Renal cortical epithelial cell (primary cell): ENCODE results near the gene TTC19. TPM values are rescaled to one million over a fixed set of nuclear protein-coding genes. Genes with fewer than 3 reads are reported as not detected.

Experiments
- DNase-seq: peaks from one replicate; pipeline ENCODE4 v3.0.0-alpha.2; 2011; ENCODE audit warnings: low read depth
- total RNA-seq: library from RNA; depleted of rRNA; stranded (reverse); fragments of >200 nt; gene quantifications from 2 replicates; pipeline ENCODE4 v1.2.3, GENCODE V29; 2014

The TTC19 gene
- total RNA-seq, result 68.8 and 101 TPM in 2 replicates

GRCh38 chr17:15999141-15999973 is at the start of gene TTC19, which contains the start of gene ZSWIM7:
Gene TTC19 (plus strand): TSS chr17:15999824. CDS start chr17:15999849, 25 bp downstream.
Gene ZSWIM7 (minus strand): TSS chr17:15999704. CDS start chr17:15999594, 110 bp downstream.
- peak; percentile 78 for DNase-seq

- DNase-seq, result no peak
These were observed 48.1 kb upstream of the TTC19 start for GRCh38 chr17:15951368-15952047.

GRCh38 chr17:15952048-15952532 is 47.5 kb upstream of the TTC19 start:
- no peak for DNase-seq

- no peak for DNase-seq
These were observed 46.5 kb upstream of the TTC19 start for GRCh38 chr17:15952916-15953790.

- peak; percentile 90 for DNase-seq
These were observed 45.4 kb upstream of the TTC19 start for GRCh38 chr17:15954222-15954621.

DNA sequence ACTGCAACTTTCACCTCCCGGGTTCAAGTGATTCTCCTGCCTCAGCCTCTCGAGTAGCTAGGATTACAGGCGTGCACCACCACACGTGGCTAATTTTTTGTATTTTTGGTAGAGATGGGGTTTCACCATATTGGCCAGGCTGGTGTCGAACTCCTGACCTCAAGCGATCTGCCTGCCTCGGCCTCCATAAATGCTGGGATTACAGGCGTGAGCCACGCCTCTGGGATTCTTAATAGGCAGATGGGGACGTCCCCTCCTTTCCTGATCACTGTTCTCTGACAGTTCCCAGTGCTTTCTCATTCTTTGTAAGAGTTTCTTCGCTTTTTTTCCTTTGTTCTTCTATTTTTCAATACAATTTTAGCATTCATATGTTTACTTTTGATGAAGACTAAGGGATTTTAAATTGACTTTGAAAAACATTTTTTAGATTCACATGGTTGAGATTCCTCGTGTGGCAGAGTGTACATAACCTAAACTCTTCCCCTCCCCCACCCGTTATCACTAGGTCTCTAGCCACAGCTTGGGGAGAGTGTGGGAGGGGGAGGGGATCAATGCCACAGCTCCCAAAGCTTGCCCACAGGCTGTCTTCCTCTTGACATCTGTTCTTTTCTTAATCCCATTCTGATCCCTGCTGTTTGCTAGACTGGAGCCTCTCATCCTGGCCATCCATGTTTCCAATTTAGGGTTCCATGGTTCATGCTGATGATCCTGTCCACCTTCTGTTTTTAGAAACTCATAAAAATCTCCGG is 43.7 kb upstream of the TTC19 start:
- no peak for DNase-seq

DNA sequence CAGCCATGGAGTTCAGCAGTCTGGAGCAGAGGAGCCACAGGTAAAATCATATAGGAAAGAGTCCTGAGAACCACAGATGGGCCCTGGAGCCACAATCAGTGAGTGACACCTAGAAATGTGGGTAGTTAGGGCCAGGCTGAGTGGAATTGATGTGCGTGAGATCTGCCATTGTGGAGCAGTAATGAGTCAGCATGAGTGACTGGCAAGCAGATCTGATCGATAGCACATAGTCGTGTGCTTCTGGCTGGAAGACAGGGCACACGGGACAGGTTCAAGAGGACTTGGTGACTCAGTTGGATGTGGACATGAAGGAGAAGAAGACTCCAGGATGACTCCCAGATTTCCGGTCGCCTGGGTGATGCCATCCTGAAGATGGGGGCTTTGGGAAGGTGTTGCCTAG is 42.4 kb upstream of the TTC19 start:
- DNase-seq, result no peak

- DNase-seq, result no peak
These were observed 41.9 kb upstream of the TTC19 start for GRCh38 chr17:15957608-15958307.

DNA sequence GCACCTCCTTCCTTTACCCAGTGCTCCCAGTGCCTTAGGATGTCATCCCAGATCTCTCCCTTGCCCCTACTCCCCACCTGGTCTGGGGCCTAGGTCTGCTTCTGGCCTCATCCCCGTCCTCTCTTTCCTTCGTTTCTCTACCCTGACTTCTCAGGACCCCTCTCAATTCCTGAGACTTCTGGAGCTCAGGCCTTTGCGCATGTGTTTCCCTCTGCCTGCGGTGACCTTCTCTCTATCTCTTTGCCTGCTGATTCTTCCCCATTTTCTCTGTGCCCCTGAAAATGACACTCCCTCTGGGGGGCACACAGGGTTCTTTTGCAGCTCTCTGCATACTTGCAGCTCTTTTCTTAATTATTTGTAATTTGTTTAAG is 41.2 kb upstream of the TTC19 start:
- no peak for DNase-seq

- peak; percentile 76 for DNase-seq
These were observed 35.9 kb upstream of the TTC19 start for GRCh38 chr17:15963670-15964110.

DNA sequence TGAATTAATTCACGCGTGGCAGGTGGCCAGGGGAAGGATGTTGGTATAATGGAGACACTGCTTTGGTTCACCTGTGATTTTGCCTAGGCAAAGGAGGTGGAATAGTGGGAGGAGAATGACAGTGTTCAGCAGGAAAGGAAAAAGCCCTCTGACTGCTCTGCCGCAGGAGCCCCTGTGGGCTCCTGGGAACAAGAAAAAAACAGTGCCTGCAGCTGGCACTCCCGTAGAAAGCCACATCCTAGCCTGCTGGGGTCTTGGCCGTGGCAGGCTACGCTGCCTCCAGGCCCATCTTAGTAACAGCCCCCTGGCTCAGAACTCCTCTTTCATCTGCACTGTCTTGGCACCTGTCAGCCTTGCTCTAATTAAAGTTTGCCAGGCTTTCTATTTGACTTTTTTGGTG is 34.1 kb upstream of the TTC19 start:
- no peak for DNase-seq

GRCh38 chr17:15966183-15966878 is 33.3 kb upstream of the TTC19 start:
- DNase-seq, result peak; percentile 61

DNA sequence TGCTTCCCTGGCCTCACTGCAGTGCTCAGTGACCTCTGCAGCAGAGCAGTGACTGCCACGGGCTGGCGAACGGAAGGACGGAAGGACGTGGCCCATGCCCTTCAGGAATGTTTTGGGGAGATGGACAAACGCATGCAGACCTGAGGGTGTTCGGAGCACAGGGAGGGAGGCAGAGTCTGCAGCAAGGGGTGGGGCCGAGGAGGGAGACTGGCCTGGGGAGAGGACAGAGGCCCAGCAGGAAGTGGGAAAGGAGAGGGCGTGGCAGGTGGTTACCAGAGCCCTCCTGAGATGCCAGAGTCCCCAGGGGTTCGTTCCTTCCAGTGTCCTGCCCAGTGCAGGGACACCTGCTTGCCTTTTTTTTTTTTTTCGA is 32.8 kb upstream of the TTC19 start:
- DNase-seq, result no peak

DNA sequence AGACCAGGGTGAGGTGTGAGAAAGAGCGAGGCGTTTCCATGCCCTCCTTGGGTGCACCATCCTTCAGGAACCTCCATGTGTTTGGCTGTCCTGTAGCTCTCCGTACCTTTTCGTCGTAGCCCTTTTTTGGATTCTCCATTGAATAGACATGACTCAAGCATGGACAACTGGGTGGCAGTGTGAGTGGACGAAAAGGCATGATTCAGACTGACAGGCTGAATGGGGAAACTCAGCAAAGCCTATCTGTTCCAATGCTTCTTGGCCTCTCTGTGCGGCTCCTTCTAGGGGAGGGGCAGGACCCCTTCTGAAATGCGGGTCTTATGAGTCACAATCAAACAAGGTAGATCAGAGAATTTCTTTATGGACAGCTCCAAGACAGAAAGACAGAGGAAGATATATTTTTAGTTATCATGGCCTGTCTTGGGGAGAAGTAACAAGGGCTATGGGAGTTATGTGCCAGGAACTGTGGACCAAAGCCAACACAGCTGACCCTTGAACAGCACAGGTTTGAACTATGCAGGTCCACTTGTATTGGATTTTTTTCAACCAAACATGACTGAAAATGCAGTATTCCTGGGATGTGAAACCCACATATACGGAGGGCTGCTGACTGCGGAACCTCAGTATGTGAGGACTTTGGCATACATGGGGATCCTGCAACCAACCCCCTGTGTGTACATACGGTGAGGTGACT is 31.8 kb upstream of the TTC19 start:
- DNase-seq, result no peak

DNA sequence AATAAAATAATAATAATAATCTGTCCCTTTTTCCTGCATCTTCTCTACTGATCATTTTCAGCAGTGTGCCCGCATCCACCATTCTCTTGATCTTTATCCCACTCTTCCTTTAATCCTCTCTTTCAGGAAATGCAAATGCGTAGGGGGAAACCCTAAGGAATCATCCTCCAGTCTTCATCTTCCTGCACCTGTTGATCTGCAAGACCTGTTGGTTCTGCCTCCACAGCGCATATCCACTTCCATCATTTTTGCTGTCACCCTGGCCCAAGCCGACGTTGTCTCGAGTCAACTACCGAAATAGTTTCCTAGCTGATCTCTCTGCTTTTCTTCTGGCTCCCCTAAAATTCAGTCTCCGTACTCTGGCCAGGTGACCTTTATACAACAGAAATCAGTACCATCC is 30.2 kb upstream of the TTC19 start:
- no peak for DNase-seq

DNA sequence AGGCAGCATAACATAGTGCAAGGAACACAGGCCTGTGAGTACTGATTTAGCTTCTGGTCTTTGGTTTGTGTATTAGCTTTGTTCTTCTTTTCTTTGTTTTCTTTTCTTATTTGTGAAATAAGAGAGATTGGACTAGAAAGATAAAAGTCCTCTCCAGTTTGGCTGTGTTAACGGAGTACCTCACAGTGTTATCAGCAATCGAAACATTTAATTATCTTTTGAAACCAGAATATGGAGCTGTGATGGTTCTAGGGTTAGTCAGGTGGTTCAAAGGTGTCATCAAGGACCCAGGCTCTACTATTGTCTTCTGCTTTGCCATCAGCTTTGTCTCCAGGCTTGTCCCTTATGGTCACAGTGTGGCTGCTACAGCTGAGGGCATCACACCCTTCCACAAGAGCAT is 29.1 kb upstream of the TTC19 start:
- no peak for DNase-seq

DNA sequence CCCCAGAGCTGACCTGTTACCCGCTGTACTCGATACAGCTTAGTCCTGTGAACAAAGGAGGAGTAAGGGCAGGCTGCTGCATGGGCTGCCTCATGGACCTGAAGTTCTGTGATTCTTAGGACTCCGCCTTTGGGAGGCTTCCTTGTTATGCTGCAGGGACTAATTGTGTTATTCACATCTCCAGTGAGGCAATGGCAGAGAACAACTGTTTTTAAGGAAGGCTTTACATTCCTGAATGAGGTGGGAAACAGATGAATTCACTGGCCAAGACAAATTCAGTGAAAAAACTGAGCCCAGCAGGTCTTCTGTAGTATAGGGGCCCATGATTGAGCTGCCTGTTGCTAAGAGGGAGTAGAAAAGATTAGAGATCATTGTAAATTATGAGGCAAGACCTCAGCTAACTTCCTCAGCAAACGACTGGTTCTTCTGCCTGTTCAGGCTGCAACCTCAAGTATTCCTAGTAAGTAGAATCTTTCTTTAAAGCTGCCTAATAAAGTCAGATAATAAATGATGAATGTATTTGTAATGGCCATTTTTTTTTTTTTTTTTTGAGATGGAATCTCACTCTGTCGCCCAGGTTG is 28.4 kb upstream of the TTC19 start:
- DNase-seq, result no peak

GRCh38 chr17:15971882-15972281 is 27.7 kb upstream of the TTC19 start:
- DNase-seq, result no peak

- no peak for DNase-seq
These were observed 27.1 kb upstream of the TTC19 start for GRCh38 chr17:15972497-15972951.
